Thoracic aorta (tissue), 2 donors: Measurements from ENCODE around the gene FHIT. TPM values are rescaled to one million over a fixed set of nuclear protein-coding genes. Genes with fewer than 3 reads are reported as not detected.

Experiments used
- ATAC-seq: fragments of 150-250 bp; one replicate; pipeline ENCODE4 v1.8.0; 2017; ENCODE audit warnings: low read depth; ENCODE audit not compliant: insufficient number of reproducible peaks, low FRiP score
- DNase-seq: peaks from one replicate; pipeline ENCODE4 v3.0.0-alpha.2; 2020; ENCODE audit warnings: low spot score
- H3K27ac ChIP-seq, 2 donors: fragments of 200-600 bp; sonication (generic); 1 replicate in 1 of 2; 2 replicates in 1 of 2; pipeline ENCODE4 v1.5.1; 2016; ENCODE audit warnings: mild to moderate bottlenecking in 2 of 2, moderate library complexity in 2 of 2
- H3K27me3 ChIP-seq: fragments of 200-600 bp; sonication (generic); replicated peaks from 2 replicates; pipeline ENCODE4 v1.6.0; 2016; ENCODE audit warnings: mild to moderate bottlenecking; ENCODE audit not compliant: insufficient read depth
- H3K36me3 ChIP-seq: fragments of 200-600 bp; sonication (generic); one replicate; pipeline ENCODE4 v1.5.1; 2016
- H3K4me1 ChIP-seq, 2 donors: fragments of 200-600 bp; sonication (generic); 1 replicate in 1 of 2; 2 replicates in 1 of 2; pipeline versions ENCODE4 v1.5.1 to v1.6.0; 2016; ENCODE audit warnings: low read depth in 2 of 2, mild to moderate bottlenecking in 1 of 2; ENCODE audit not compliant: control insufficient read depth in 1 of 2
- H3K4me3 ChIP-seq: fragments of 200-600 bp; sonication (generic); 2 replicates; pipeline ENCODE4 v1.5.1; 2016; ENCODE audit warnings: mild to moderate bottlenecking
- H3K9me3 ChIP-seq: fragments of 200-600 bp; sonication (generic); 2 replicates; pipeline ENCODE4 v1.5.1; 2016
- total RNA-seq, 2 donors: library from RNA; depleted of rRNA; stranded (reverse); fragments of >200 nt; gene quantifications; one replicate each; pipeline versions ENCODE4 v1.1.0 to v1.2.3, GENCODE V29; 2016
- TF ChIP-seq, protein P1 (sequence below): fragments of 200-600 bp; sonication (generic); IDR thresholded peaks from one replicate; pipeline ENCODE4 v1.5.1; 2019; ENCODE audit warnings: antibody characterized with exemption

The FHIT gene
- total RNA-seq, 2 donors from 2014 or later, result 2.0 to 2.3 TPM

GRCh38 chr3:60017631-60018030 lies 1233.6 kb downstream of the FHIT start:
- Histone ChIP-seq H3K36me3 (no peaks in the 10 kb centered on the region), H3K4me1 (no peaks in the 10 kb centered on the region), H3K27me3 (no peaks in the 10 kb centered on the region), H3K9me3 (no peaks in the 10 kb centered on the region), H3K4me3 (no peak overlapping the region), H3K27ac (no peak overlapping the region)
- no peak for ATAC-seq
- TF ChIP-seq, protein P1, sequence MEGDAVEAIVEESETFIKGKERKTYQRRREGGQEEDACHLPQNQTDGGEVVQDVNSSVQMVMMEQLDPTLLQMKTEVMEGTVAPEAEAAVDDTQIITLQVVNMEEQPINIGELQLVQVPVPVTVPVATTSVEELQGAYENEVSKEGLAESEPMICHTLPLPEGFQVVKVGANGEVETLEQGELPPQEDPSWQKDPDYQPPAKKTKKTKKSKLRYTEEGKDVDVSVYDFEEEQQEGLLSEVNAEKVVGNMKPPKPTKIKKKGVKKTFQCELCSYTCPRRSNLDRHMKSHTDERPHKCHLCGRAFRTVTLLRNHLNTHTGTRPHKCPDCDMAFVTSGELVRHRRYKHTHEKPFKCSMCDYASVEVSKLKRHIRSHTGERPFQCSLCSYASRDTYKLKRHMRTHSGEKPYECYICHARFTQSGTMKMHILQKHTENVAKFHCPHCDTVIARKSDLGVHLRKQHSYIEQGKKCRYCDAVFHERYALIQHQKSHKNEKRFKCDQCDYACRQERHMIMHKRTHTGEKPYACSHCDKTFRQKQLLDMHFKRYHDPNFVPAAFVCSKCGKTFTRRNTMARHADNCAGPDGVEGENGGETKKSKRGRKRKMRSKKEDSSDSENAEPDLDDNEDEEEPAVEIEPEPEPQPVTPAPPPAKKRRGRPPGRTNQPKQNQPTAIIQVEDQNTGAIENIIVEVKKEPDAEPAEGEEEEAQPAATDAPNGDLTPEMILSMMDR, result no peak
- DNase-seq, result no peak

- no peak for ATAC-seq
- DNase-seq, result no peak
- TF ChIP-seq, protein P1, result no peak
- H3K4me1 ChIP-seq, result no peaks in the 10 kb centered on the region
- no peaks in the 10 kb centered on the region for H3K36me3 ChIP-seq
- no peaks in the 10 kb centered on the region for H3K9me3 ChIP-seq
- H3K27ac ChIP-seq, result no peak overlapping the region
- no peaks in the 10 kb centered on the region for H3K27me3 ChIP-seq
- no peak overlapping the region for H3K4me3 ChIP-seq
These were observed 1236.1 kb downstream of the FHIT start for GRCh38 chr3:60015032-60015705.

DNA sequence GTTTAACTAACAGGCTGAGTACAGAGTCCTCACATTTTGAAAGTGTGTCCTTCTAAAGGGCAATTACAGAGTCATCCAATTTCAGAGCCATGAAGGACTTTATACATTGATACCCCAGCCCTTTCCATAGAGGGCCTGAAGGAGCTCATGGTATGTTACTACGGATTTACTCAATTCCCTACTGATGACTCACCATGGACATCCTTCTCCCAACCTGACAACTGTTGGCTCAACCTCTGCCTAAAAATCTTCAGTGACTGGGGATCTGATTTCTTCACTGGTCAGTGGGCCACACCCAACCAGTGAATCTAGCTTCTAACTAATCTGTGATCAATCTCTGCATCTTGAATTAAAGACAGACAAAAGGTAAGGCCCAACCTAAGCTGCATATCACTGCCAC lies 1238.0 kb downstream of the FHIT start:
- no peak for ATAC-seq
- no peaks in the 10 kb centered on the region for H3K36me3 ChIP-seq
- H3K4me1 ChIP-seq, result no peaks in the 10 kb centered on the region
- no peak overlapping the region for H3K27ac ChIP-seq
- TF ChIP-seq, protein P1, result no peak
- no peaks in the 10 kb centered on the region for H3K27me3 ChIP-seq
- no peak overlapping the region for H3K4me3 ChIP-seq
- no peak for DNase-seq
- no peaks in the 10 kb centered on the region for H3K9me3 ChIP-seq

GRCh38 chr3:60011218-60011617 lies 1240.0 kb downstream of the FHIT start:
- no peak for ATAC-seq
- Histone ChIP-seq H3K4me1 (no peaks in the 10 kb centered on the region), H3K27ac (no peak overlapping the region), H3K4me3 (peak overlapping the region; percentile 11), H3K27me3 (no peaks in the 10 kb centered on the region), H3K36me3 (no peaks in the 10 kb centered on the region), H3K9me3 (no peaks in the 10 kb centered on the region)
- TF ChIP-seq, protein P1, result no peak
- DNase-seq, result no peak

GRCh38 chr3:60010781-60011180 lies 1240.5 kb downstream of the FHIT start:
- TF ChIP-seq, protein P1, result no peak

More at GRCh38 chr3:60010781-60011180, 1240.5 kb downstream of the FHIT start:
- DNase-seq (no peak), ATAC-seq (no peak)
- Histone ChIP-seq H3K36me3 (no peaks in the 10 kb centered on the region), H3K9me3 (no peaks in the 10 kb centered on the region), H3K4me1 (no peaks in the 10 kb centered on the region), H3K27me3 (no peaks in the 10 kb centered on the region), H3K27ac (no peak overlapping the region), H3K4me3 (peak overlapping the region; percentile 11)
